Colonic mucosa (tissue), 4 donors: ENCODE results near the gene MYL4. TPM values are rescaled to one million over a fixed set of nuclear protein-coding genes. Genes with fewer than 3 reads are reported as not detected.
"Not testable (repeated sequence)": the region's sequence is repeated elsewhere in the genome, so short reads cannot be mapped to it uniquely, and the experiment has no call there.

Experiments
- DNase-seq: peaks from one replicate; pipeline ENCODE4 v3.0.0-alpha.2; 2020
- H3K27ac ChIP-seq: fragments of 200-600 bp; one replicate; pipeline ENCODE4 v1.8.0; 2021
- H3K27me3 ChIP-seq: fragments of 200-600 bp; one replicate; pipeline ENCODE4 v1.8.0; 2021
- H3K36me3 ChIP-seq: fragments of 200-600 bp; one replicate; pipeline ENCODE4 v1.8.0; 2021
- H3K4me1 ChIP-seq: fragments of 200-600 bp; one replicate; pipeline ENCODE4 v1.8.0; 2021; ENCODE audit warnings: mild to moderate bottlenecking
- H3K4me3 ChIP-seq: fragments of 200-600 bp; one replicate; pipeline ENCODE4 v1.8.0; 2021
- H3K9ac ChIP-seq, 2 donors: one replicate each; pipeline ENCODE4 v1.7.0; 2013; ENCODE audit warnings: control low read depth in 2 of 2, low read depth in 2 of 2, low read length in 2 of 2
- H3K9me3 ChIP-seq: fragments of 200-600 bp; one replicate; pipeline ENCODE4 v1.8.0; 2021
- CTCF ChIP-seq: fragments of 200-600 bp; IDR thresholded peaks from one replicate; pipeline ENCODE4 v1.8.0; 2022; ENCODE audit warnings: antibody characterized with exemption, mild to moderate bottlenecking
- intact Hi-C: fragments of 100-400 bp; cut with DNase I; formaldehyde crosslinking; loops from one replicate; pipeline ENCODE4 v1.14.1; 2022
- total RNA-seq, 2 donors: library from RNA; stranded (reverse); fragmentation: NEBNext Ultra II Directional in 1 of 2; extraction: Animal tissue kit (Norgen Biotek cat#: 25700) in 1 of 2; gene quantifications; one replicate each; pipeline ENCODE4 v1.2.1, GENCODE V29; 2021
- donor health status: healthy.
- donor health status: DM: no; HTN: no; CAD: no.
- donor health status: DM: no; HTN: no; CAD: no.

The MYL4 gene
- total RNA-seq, 2 donors from 2014 or later, result 0.59 to 0.69 TPM

GRCh38 chr17:47265983-47266541 is 56.9 kb downstream of the MYL4 start:
- H3K36me3 ChIP-seq, result no peaks in the 10 kb centered on the region
- no peak for DNase-seq
- no peaks in the 10 kb centered on the region for H3K9me3 ChIP-seq
- no peaks in the 10 kb centered on the region for H3K27me3 ChIP-seq
- no peak overlapping the region for H3K9ac ChIP-seq
- no peak for TF ChIP-seq CTCF
- intact Hi-C loops, result no loop called here
- H3K4me1 ChIP-seq, result no peaks in the 10 kb centered on the region
- no peak overlapping the region for H3K4me3 ChIP-seq
- no peak overlapping the region for H3K27ac ChIP-seq

- Histone ChIP-seq H3K9ac (no peak overlapping the region), H3K9me3 (no peaks in the 10 kb centered on the region), H3K36me3 (no peaks in the 10 kb centered on the region), H3K27me3 (no peaks in the 10 kb centered on the region), H3K4me3 (no peak overlapping the region), H3K4me1 (no peaks in the 10 kb centered on the region), H3K27ac (no peak overlapping the region)
- no peak for DNase-seq
- TF ChIP-seq CTCF, result no peak
- intact Hi-C loops, result no loop called here
Observed at GRCh38 chr17:47266782-47267181, 57.6 kb downstream of the MYL4 start.

- no peaks in the 10 kb centered on the region for H3K4me1 ChIP-seq
- DNase-seq, result no peak
- H3K9me3 ChIP-seq, result no peaks in the 10 kb centered on the region
Observed at GRCh38 chr17:47267354-47267828, 58.2 kb downstream of the MYL4 start.

GRCh38 chr17:47268964-47269363 is 59.8 kb downstream of the MYL4 start:
- DNase-seq, H3K4me3 ChIP-seq, H3K9ac ChIP-seq, H3K27me3 ChIP-seq, H3K4me1 ChIP-seq, H3K9me3 ChIP-seq, intact Hi-C loops, H3K27ac ChIP-seq, H3K36me3 ChIP-seq: not testable (repeated sequence)

More at GRCh38 chr17:47267354-47267828, 58.2 kb downstream of the MYL4 start:
- H3K36me3 ChIP-seq, result no peaks in the 10 kb centered on the region
- H3K27me3 ChIP-seq, result no peaks in the 10 kb centered on the region
- H3K4me3 ChIP-seq, result no peak overlapping the region
- intact Hi-C loops, result no loop called here
- peak overlapping the region; percentile 15 for H3K27ac ChIP-seq
- no peak for TF ChIP-seq CTCF
- H3K9ac ChIP-seq, result no peak overlapping the region

- intact Hi-C loops, H3K9me3 ChIP-seq, DNase-seq, H3K27ac ChIP-seq, H3K4me1 ChIP-seq, H3K4me3 ChIP-seq, H3K36me3 ChIP-seq, H3K27me3 ChIP-seq, H3K9ac ChIP-seq: not testable (repeated sequence)
Observed at GRCh38 chr17:47269561-47270280, 60.6 kb downstream of the MYL4 start.

- Histone ChIP-seq H3K4me1 (peaks cover under 1% of the 10 kb centered on the region), H3K27me3 (no peaks in the 10 kb centered on the region), H3K9ac (no peak overlapping the region), H3K27ac (no peak overlapping the region), H3K4me3 (no peak overlapping the region), H3K9me3 (no peaks in the 10 kb centered on the region), H3K36me3 (no peaks in the 10 kb centered on the region)
- TF ChIP-seq CTCF, result no peak
- DNase-seq, result no peak
- intact Hi-C loops, result no loop called here
Observed at GRCh38 chr17:47270946-47271705, 62.0 kb downstream of the MYL4 start.
